Panc1 (cell line): ENCODE measurements around the gene CHSY1.

ENCODE experiments used
- CTCF ChIP-seq: fragments of 450-650 bp; IDR thresholded peaks from 2 replicates; pipeline ENCODE4 v1.5.1; 2017; ENCODE audit warnings: mild to moderate bottlenecking
- POLR2AphosphoS5 ChIP-seq: IDR thresholded peaks from 2 replicates; pipeline ENCODE4 v1.6.1; 2012; ENCODE audit warnings: mild to moderate bottlenecking, low read depth, low read length, moderate library complexity
- SIN3A ChIP-seq: IDR thresholded peaks from 2 replicates; pipeline ENCODE4 v1.6.1; 2012; ENCODE audit warnings: low read depth, mild to moderate bottlenecking, low read length, moderate library complexity, borderline replicate concordance; ENCODE audit not compliant: insufficient read depth
- TF ChIP-seq, protein P1 (sequence below), 2 experiments: IDR thresholded peaks; 2 replicates each; pipeline ENCODE4 v1.6.1; 2011 to 2012; ENCODE audit warnings: low read depth in 2 of 2, control low read depth in 1 of 2, low read length in 1 of 2, mild to moderate bottlenecking in 1 of 2, moderate library complexity in 1 of 2; ENCODE audit not compliant: insufficient read depth in 1 of 2

- TF ChIP-seq CTCF (no peak), SIN3A (no peak), POLR2AphosphoS5 (no peak)
- TF ChIP-seq, protein P1, sequence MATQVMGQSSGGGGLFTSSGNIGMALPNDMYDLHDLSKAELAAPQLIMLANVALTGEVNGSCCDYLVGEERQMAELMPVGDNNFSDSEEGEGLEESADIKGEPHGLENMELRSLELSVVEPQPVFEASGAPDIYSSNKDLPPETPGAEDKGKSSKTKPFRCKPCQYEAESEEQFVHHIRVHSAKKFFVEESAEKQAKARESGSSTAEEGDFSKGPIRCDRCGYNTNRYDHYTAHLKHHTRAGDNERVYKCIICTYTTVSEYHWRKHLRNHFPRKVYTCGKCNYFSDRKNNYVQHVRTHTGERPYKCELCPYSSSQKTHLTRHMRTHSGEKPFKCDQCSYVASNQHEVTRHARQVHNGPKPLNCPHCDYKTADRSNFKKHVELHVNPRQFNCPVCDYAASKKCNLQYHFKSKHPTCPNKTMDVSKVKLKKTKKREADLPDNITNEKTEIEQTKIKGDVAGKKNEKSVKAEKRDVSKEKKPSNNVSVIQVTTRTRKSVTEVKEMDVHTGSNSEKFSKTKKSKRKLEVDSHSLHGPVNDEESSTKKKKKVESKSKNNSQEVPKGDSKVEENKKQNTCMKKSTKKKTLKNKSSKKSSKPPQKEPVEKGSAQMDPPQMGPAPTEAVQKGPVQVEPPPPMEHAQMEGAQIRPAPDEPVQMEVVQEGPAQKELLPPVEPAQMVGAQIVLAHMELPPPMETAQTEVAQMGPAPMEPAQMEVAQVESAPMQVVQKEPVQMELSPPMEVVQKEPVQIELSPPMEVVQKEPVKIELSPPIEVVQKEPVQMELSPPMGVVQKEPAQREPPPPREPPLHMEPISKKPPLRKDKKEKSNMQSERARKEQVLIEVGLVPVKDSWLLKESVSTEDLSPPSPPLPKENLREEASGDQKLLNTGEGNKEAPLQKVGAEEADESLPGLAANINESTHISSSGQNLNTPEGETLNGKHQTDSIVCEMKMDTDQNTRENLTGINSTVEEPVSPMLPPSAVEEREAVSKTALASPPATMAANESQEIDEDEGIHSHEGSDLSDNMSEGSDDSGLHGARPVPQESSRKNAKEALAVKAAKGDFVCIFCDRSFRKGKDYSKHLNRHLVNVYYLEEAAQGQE (IDR thresholded peaks at IDR 0.05; ENCODE audit: insufficient read depth in 1 of 2, low read depth in 2 of 2, low read length in 1 of 2) = no peak
These were observed 82.9 kb downstream of the CHSY1 start for GRCh38 chr15:101168898-101169494.
